Measurements from ENCODE around the gene LY6G5C.

The LY6G5C gene

DNA sequence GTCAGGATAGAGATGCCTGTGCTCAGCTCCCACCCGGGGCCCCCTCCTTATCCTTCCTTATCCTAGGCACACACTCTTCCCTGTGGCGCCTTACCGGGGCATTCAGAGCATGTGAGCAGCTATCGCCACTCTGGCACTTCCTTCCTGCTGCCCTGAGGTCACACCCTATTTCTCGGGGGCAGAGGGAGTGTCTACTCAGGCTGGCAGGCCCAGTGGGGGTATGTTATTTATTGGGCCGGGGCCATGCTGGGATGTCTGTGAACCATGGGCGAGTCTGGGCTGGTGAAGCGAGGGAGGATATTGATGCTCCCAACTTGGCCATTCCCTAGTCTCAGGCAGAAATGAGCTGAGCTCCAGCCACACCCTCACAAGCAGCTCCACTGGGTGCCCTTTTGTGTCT is 30.4 kb upstream of the LY6G5C start:
- TF ChIP-seq, protein P1, sequence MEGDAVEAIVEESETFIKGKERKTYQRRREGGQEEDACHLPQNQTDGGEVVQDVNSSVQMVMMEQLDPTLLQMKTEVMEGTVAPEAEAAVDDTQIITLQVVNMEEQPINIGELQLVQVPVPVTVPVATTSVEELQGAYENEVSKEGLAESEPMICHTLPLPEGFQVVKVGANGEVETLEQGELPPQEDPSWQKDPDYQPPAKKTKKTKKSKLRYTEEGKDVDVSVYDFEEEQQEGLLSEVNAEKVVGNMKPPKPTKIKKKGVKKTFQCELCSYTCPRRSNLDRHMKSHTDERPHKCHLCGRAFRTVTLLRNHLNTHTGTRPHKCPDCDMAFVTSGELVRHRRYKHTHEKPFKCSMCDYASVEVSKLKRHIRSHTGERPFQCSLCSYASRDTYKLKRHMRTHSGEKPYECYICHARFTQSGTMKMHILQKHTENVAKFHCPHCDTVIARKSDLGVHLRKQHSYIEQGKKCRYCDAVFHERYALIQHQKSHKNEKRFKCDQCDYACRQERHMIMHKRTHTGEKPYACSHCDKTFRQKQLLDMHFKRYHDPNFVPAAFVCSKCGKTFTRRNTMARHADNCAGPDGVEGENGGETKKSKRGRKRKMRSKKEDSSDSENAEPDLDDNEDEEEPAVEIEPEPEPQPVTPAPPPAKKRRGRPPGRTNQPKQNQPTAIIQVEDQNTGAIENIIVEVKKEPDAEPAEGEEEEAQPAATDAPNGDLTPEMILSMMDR (IDR thresholded peaks at IDR 0.05) = no peak

DNA sequence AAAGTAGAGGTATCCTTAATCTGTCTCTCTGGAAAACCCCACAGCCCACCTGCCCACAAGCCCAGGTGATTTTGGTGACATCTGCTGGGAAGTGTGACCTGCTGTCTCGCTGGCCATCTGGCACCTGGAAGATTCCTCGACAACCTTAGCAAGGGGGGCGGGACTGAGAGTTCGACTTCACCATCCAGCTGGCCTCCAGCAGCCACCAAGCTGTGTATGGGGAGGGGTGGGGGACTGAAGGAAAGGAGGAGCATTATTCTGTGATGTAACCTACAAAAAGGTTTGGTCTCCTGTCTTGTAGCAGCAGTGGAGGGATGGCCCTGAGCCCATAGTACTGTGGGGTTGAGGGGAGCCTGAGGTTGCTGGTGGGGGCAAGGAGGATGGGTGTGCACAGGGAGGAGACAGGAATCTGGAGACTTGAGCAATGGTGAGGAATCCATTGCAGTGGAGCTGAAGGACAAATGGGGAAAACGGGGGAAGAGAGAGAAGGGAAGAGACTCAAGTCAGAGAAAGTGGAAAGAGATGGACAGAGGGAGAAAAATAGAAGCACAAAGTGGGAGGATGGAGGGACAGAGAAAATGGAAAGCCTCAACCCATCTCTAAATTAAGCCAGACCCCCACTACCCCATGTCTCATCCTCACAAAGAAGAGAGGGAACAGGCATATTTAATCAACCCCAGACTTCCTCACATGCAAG is 29.8 kb upstream of the LY6G5C start:
- TF ChIP-seq, protein P1 (IDR thresholded peaks at IDR 0.05) = no peak

DNA sequence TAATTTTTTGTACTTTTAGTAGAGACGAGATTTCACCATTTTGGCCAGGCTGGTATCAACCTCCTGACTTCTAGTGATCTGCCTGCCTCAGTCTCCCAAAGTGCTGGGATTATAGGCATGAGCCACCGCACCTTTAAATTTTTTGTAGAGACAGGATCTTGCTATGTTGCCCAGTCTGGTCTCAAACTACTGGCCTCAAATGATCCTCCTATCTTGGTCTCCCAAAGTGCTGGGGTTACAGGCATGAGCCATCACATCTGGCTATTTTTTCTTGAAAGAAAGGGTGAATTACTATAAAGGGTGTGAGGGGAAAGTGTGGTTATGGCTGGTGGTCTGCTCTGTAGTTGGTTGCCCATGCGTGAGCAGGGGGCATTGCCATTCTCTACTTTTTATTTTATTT is 27.4 kb upstream of the LY6G5C start:
- TF ChIP-seq, protein P1 (IDR thresholded peaks at IDR 0.05) = no peak

DNA sequence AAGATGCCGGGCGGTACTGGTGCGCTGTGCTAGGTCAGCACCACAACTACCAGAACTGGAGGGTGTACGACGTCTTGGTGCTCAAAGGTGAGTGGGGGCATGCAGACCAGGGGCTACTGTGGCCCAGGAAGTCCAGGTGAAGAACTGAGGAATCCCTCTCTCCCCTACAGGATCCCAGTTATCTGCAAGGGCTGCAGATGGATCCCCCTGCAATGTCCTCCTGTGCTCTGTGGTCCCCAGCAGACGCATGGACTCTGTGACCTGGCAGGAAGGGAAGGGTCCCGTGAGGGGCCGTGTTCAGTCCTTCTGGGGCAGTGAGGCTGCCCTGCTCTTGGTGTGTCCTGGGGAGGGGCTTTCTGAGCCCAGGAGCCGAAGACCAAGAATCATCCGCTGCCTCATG is 26.8 kb upstream of the LY6G5C start:
- TF ChIP-seq, protein P1 (IDR thresholded peaks at IDR 0.05) = no peak

DNA sequence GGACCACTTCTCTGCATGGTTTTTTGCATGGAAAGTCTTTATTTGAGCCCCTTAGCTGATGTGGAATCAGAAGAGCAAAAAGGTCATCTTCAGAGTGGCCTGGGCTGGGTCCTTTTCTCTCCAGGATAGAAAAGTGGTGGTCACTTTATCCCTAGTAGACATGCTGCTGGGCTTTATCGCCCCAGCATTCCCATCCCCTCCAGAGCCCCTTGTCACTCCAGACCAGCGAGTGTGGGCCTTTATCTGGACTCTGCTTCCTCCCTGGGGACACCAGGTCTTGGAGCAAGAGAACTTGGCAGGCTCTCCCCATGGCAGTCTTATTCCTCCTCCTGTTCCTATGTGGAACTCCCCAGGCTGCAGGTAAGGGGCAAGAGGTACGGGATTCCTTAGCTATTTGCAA is 25.7 kb upstream of the LY6G5C start, which contains the start of gene LY6G6F:
TSS of gene LY6G6F (plus strand) at position 268 of the 400 bp plus-strand sequence. CDS start at position 309, 41 bp downstream.
- TF ChIP-seq, protein P1 (IDR thresholded peaks at IDR 0.05) = no peak

DNA sequence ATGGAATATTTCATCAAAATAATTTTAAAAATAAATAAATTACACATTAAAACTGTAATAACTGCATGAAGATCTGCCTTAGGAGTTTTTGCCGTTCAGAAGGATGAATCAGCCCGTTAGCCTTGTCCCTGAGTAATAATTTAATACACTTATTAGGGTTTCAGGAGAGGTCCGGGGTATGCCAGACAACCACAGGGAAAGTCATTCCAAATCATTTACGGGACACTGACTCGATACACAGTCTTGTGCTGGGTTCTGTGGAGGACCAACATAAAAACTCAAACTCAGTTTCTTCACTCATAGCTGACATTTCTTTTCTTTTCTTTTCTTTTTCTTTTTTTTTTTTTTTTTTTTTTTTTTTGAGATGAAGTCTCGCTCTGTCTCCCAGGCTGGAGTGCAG is 25.1 kb upstream of the LY6G5C start:
- TF ChIP-seq, protein P1 (IDR thresholded peaks at IDR 0.05) = no peak

DNA sequence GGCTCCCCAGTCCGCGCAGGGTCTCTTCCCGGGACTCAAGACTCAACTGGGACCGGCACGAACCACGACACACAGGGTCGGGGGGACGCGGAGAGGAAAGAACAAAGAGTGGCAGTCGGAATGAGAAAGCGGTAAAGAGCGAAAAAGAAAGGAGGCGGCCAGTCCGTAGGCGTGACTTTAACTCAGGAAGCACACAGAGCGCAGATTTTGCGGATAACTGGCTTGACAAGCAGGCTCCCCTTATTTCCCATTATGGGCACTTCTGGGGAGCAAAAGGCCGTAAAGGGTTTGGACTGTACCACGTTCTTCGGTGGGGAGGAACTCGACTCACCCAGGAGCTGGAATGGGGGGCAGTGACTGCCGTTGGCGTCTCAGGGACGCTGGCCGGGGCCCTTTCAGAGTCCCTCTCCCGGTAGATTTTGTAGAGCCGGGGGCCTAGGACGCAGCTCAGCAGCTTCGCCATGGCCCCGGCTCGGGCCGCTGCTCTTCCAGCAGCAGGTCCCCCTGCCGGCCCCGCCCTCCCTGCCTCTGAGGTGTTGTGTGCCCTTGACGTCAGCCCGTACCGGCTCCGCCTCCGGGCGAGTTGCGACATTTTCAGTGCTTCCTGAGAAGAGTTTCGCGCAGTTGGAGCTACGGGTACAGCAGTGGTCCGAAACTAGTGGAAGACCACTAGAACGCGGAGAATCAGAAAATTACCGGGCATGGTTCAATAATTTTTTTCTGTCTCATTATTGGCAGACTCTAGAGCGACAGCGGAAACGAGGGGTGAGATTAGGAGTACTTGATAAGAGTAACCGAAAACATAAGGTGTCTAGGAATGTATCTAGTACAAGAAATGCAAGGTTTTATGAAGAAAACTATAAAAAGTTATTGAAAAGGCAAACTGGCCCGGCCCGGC is 22.2 kb upstream of the LY6G5C start, which contains the start of gene ABHD16A:
TSS of gene ABHD16A (minus strand) at position 506 of the 898 bp plus-strand sequence. CDS start at position 463, 43 bp downstream.
- TF ChIP-seq, protein P1 (IDR thresholded peaks at IDR 0.05) = no peak
